ENCODE results near the gene TESK2.
A peak's percentile ranks its signal among the peaks of the same experiment; 100 is the strongest.

The TESK2 gene

DNA sequence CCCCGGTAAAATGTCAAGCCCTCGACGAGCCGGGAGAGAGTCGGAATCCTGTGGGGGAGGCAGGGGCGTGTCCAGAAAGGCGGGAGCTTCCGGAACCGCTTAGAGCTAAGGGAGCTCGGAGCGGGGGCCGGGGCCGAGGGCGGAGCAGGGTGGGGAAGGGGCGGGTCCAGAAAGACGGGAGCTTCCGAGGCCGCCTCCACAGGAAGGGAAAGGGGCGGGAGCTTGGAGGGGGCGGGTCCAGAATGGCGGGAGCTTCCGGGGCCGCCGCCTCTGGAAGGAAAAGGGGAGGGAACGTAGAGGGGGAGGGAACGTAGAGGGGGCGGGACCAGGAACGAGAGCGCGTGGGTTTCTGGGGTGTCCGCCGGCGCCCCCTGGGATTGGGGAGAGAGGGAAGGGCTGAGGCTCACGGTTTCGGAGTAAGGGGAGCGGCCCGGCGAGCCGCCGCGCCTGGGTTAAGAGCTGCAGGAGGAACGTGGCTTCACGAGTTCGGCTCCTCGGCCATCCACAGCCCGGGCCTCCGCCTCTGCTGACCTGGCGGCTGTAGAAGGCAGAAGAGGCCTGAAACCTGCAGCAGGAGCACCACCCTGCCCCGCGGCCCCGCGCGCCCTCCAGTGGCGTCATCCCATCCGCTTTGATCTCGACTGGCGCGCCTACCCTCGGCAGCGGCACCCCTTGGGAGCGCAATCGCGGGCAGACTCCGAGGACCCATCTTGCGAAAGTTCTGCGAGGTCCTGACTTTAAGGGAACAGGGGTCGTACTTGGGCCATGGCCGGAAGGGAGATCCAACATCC is 187.2 kb downstream of the TESK2 start:
- DNase-seq (ENCODE audit: low read depth), result peak; percentile 81

DNA sequence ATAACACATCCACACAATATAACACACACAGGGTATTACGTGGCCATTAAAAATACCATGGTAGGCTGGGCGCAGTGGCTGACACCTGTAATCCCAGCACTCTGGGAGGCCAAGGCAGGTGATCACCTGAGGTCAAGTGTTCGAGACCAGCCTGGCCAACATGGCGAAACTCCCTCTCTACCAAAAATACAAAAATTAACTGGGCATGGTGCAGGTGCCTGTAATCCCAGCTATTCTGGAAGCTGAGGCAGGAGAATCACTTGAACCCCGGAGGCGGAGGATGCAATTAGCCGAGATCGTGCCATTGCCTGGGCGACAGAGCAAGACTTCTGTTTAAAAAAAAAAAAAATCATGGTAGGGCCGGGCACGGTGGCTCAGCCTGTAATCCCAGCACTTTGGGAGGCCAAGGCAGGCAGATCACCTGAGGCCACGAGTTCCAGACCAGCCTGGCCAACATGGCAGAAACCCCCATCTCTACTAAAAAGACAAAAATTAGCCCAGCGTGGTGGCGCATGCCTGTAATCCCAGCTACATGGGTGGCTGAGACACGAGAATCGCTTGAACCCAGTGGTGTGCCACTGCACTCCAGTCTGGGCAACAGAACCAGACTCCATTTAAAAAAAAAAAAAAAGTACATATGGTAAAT is 188.3 kb downstream of the TESK2 start:
- DNase-seq (ENCODE audit: low read depth), result no peak

DNA sequence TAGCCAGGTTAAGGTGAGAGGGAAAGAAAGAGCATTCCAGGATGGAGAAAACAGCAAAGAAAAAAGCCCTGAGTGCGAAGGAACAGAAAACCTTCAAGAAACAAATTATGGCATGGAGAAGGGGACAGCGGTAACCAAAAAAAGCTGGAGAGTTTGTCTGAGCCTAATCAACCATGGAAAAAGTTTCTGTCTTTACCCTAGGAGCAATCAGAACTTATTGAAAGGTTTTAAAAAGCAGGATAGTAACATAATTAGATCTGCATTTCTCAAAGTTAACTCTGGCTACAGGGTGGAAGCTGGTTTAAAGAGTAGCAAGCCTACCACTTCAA is 190.3 kb downstream of the TESK2 start:
- no peak for DNase-seq (ENCODE audit: low read depth)

DNA sequence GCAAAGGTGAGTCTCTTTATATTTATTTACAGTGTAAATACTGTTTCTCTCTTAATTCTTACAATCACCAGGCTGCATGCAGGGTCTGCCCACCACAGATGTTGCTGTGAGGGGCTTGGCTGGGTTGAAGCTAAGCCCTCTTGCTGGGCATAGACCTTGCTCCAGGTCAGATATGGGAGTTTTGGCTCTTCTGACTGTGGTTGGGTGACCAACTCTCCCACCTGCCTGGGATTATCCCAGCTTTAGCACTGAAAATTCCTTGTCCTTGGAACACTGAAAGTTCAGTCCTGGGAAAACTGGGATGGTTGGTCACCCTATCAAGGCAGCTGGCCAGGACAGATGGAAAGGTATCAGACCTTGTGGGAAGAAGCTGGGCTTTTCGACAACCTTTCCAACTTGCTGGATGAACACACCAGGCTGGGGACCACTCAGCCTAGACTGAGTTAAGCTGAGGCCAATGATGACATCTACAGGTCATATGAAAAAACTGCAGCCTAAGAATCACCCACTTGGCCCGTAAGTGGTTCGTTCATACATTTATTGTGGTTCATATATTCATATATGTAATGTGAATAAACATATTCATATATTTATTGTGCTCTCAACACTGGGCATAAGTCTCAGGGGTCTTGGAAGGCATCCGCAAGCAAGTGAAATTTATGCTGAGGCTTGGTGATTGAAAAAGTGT is 190.8 kb downstream of the TESK2 start:
- DNase-seq (ENCODE audit: low read depth), result no peak

DNA sequence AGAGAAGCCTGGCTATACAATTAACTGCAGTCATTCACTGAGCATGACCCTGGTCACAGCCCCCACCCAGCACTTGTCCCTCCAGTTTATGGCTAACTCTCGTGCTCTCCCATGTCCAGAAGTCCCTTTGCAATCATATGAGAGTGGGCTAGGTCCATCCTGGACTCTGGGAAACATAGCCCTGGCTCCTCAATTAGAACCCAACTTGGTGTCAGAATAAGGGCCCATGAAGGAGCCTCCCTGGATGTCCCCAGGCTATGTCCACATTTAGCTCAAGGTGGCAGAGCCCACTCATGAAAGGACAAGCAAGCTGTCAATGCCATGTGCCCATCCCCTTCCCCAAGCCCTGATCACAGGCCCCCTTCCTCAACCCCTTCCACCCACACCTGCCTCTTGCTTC is 191.7 kb downstream of the TESK2 start:
- DNase-seq (ENCODE audit: low read depth), result no peak

DNA sequence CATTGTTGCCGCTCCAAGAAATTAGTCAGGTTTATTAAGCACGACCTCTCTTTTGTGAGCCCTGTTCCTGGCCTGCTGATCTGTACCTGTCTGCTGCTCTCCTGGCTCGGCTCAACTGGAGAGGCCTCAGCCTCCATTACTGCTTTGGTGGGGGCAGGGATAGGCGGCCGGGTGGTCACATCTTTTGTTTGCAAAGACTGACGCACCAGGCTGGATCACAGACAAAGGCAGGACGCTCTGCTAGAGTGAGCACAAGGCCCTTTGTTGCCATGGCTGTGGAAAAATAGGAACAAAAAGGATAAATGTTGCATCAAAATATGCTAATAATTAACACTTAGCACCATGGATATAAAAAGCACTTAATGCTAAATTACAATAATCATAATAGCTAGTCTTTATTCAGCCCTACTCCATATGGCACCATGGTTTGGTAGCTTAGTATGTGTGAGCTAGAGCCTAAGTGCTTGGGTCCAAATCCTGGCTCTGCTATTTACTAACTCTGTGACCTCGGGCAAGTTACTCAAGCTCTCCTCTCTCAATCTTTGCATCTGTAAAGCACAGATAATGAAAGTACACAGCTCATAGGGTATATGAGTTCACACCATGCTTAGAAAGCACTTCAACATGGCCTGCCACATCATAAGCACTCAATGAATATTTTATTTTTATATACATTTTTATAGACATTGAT is 193.2 kb downstream of the TESK2 start:
- no peak for DNase-seq (ENCODE audit: low read depth)
